ENCODE measurements around the gene CD5L. TPM values are rescaled to one million over a fixed set of nuclear protein-coding genes. Genes with fewer than 3 reads are reported as not detected.

The CD5L gene
- total RNA-seq, 3 donors from 2014 or later = not detected

DNA sequence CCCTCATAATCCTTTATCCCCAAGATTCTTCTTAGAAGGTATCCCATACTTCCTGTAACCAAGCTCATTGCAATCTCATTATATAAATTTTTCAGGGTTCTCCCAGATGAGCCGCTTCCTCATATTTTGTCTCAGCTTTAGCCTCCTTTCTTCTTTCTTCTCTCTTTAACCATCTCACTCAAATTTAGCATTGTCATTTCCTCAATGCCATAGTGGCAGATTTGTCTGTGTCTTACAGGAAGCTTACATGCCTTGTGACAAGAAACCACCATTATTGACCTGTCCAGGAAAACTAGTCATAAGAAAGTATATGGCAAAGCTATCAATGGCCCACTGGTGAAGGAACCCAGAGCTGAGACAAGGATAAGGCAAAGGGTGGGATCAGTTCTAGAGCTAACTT is 58.7 kb downstream of the CD5L start:
- H3K27me3 Mint-ChIP-seq (ENCODE audit: low read depth) = peaks cover 6% of the 10 kb centered on the region
- H3K4me1 Mint-ChIP-seq (ENCODE audit: low read depth) = peaks cover 8% of the 10 kb centered on the region
- no peak overlapping the region for H3K4me3 Mint-ChIP-seq
- no peaks in the 10 kb centered on the region for H3K36me3 Mint-ChIP-seq (ENCODE audit: insufficient read depth)
- peaks cover 6% of the 10 kb centered on the region for H3K9me3 Mint-ChIP-seq
- DNase-seq (no peak), ATAC-seq (no peak)

DNA sequence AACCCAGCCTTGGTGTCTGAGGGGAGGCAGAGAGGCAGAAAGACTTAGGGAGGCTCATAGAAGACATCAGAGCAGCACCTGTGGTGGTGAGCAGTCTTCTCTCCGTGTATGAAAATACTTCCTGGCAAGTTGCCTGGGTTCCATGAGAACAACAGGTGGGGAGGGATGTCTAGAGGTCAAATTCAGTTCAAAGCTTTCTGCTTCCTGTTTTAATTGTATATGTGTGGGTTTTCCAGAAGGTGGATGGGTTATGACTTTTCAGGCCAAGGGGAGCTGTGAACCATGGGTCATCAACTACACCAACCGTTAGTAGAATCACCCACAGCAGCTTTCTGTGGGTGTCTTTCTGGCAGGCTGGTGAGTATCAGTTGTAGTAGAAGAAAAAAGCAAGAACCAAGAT is 60.6 kb downstream of the CD5L start:
- peak in 1 of 2 donors; percentile 14 for ATAC-seq
- Mint-ChIP-seq H3K4me1 (ENCODE audit: low read depth) (peaks cover 8% of the 10 kb centered on the region), H3K9me3 (no peaks in the 10 kb centered on the region), H3K27me3 (ENCODE audit: low read depth) (peaks cover 6% of the 10 kb centered on the region), H3K4me3 (no peak overlapping the region), H3K36me3 (ENCODE audit: insufficient read depth) (no peaks in the 10 kb centered on the region)
- no peak for DNase-seq

Other genes with a start within 250 kb of the CD5L start
- not detected for gene FCRL4, start 243.7 kb downstream of the CD5L start, total RNA-seq
- gene FCRL3, start 141.0 kb downstream of the CD5L start, total RNA-seq = 1 to 10 TPM in 1 of 3 donors, under 1 TPM in 2; 0.81 to 4.9 (median 0.90) TPM
- gene FCRL2, start 64.7 kb downstream of the CD5L start, total RNA-seq = under 1 TPM in 1 of 3 donors, not detected in 2; 0.05 TPM
- under 1 TPM in 1 of 3 donors, not detected in 2; 0.11 TPM for gene FCRL1, start 21.7 kb downstream of the CD5L start, total RNA-seq
- under 1 TPM; 0.15 to 0.29 (median 0.16) TPM for gene KIRREL1, start 151.8 kb upstream of the CD5L start, total RNA-seq